Stromal cell of bone marrow (primary cell): ENCODE data around the gene FBXL17.

Experiments used
- DNase-seq: peaks from one replicate; pipeline ENCODE4 v3.0.0-alpha.2; 2012; ENCODE audit warnings: low read depth

Gene FBXL17

DNA sequence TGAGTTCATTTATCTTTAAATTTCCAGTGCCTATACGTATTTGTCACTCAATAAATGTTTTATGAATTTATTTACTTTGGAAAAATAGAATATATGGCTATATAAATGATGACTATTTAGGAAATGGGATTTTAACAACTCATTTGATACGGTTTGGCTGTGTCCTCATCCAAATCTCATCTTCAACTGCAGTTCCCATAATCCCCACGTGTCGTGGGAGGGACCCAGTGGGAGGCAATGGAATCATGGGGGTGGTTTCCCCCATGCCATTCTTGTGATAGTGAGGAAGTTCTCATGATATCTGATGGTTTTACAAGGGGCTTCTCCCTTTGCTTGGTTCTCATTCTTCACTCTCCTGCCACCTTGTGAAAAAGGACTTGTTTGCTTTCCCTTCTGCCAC, 523.6 kb downstream of the FBXL17 start:
- no peak for DNase-seq

GRCh38 chr5:107857785-107858184, 524.1 kb downstream of the FBXL17 start:
- DNase-seq: no peak

DNA sequence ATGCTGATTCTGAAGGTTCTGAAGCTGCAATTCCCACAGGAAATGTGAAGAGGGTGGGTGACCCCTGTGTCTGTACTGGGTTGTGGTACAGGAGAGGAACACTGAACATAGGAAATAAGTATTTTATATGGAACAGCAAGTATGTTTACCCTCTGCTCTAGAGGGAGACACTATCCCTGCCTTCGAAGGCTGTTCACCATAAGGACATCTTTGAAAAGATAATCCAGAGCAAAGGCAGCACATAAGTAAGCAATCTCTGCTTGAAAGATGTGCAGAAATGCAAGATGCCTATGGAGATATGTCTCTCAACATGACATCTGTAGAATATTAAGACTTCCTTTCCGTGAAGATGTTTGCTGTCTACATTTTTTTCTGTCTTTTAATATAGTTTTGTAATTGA, 526.7 kb downstream of the FBXL17 start:
- DNase-seq: no peak

DNA sequence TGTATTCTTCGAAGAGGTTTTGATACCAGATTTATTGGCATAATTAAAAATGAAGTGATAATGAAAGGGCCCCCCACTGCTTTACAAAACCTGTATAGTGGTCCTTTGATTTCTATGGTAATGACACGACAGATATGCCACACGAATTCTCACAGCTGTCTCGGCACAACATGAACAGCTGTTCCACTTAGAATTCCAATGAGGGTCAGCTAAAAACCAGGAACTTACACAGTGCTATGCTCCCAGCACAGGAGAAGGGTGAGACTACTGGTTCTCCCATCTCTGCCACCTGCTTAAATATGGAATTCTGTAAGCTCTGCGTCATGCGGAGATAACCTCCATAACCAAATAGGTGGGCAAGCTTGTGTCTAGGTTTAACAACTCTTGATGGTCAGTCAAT, 528.2 kb downstream of the FBXL17 start:
- no peak for DNase-seq

GRCh38 chr5:107853031-107853430, 528.9 kb downstream of the FBXL17 start:
- no peak for DNase-seq

DNA sequence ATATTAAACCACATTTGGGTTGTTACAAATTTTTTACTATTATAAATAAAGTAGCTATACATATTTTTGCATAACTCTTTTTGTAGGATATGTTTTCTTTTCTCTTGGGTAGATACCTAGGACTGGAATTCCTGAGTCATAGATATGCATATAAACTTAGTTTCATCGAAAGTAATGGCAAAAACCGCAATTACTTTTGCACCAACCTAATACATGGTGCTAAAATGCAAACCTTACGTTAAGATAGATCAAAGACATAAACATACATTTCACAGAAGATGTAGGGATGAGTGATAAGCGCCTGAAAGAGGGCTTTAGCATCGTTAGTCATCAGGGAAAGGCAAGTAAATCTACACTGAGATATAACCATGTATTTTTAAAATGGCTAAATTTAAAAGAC, 532.8 kb downstream of the FBXL17 start:
- no peak for DNase-seq

GRCh38 chr5:107840592-107840991, 541.3 kb downstream of the FBXL17 start:
- DNase-seq: no peak

GRCh38 chr5:107840161-107840560, 541.7 kb downstream of the FBXL17 start:
- DNase-seq: no peak

- DNase-seq: no peak
Observed at GRCh38 chr5:107835096-107835495, 546.8 kb downstream of the FBXL17 start.

GRCh38 chr5:107832746-107833145, 549.2 kb downstream of the FBXL17 start:
- no peak for DNase-seq

DNA sequence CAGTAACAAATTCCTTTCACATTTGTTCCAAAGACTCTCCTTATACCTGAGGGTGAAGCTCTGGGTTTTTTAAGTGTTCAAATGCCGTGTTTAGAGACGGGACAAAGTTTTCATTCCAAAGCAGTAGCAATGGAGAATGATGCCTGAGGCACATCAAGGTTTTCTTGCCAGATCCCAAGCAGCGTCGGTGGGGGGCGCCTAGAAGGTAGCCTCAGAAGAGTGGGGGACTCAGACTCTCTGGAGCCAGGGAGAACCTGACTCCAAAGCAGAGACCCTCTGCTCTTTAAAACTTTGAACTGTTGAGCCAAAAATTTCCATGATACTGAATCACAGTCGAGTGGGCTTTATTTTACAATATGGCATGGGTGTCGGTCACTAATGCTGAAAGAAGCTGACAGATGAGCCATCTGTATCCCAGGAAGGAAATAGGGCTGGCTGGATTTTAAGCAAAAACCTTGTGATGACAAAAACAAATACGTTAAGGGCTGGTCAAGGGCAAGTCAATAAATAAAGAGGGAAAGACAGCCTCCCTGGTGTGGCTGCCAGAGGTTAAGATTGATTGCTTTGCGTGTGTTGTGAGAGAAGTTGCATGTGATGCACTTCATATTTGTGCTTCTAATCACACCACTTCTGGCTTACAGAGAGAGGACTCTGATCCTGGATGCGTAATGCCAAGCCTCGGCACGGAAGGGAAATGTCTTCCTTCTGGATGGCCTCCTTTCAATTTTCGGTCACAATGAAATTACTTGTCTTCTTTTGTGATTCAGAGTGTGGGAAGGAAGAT, 550.1 kb downstream of the FBXL17 start:
- peak; percentile 63 for DNase-seq

DNA sequence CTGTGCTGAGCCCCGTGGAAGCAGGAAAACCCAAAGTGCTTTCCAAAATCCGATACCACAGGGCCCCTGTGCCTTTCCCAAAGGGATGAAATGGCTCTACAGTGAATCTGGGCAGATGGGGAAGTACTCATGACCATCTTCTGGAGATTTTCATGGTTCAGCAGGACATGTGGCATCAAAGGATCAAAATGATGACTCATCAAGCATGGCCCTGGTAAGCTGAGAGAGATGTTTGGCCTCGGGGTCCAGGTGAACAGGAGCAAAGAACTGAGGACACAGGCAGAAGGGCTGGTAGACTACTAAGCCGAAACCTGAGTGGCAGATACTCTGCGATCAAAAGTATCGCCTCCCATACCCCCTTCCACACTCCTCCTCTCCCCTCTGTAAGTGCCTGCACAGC, 551.1 kb downstream of the FBXL17 start:
- DNase-seq: no peak

DNA sequence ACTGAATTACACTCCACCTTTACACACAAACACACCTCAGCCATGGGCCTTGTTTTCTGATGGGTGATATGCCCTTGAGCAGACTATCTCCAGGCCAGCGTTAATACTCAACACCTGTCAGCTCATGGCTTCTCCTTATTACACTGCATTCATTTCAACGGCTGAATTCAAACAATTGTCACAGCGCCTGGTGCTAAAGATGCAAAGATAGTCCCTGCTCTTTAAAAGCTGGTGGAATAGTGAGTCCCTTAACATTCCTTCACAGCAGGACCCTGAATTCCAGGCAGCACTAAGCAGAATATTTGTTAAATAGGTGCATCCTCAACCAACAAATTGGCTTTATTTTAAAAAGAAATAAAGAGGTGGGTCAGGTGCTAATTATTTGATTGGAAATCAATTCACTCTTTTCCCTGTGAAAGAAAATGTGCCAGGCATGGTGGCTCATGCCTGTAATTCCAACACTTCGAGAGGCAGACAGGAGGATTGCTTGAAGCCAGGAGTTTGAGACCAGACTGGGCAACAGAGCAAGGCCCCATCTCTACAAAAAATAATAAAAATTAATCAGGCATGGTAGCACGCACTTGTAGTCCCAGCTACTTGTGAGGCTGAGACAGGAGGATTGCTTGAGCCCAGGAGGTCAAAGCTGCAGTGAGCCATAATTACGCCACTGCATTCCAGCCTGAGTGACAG, 555.4 kb downstream of the FBXL17 start:
- no peak for DNase-seq

GRCh38 chr5:107824821-107825220, 557.1 kb downstream of the FBXL17 start:
- no peak for DNase-seq

GRCh38 chr5:107821288-107821687, 560.6 kb downstream of the FBXL17 start:
- no peak for DNase-seq

GRCh38 chr5:107820429-107820828, 561.5 kb downstream of the FBXL17 start:
- DNase-seq: peak; percentile 50

GRCh38 chr5:107817951-107818350, 563.9 kb downstream of the FBXL17 start:
- DNase-seq: no peak

GRCh38 chr5:107817436-107817835, 564.5 kb downstream of the FBXL17 start:
- DNase-seq: no peak

GRCh38 chr5:107815109-107815508, 566.8 kb downstream of the FBXL17 start:
- no peak for DNase-seq

DNA sequence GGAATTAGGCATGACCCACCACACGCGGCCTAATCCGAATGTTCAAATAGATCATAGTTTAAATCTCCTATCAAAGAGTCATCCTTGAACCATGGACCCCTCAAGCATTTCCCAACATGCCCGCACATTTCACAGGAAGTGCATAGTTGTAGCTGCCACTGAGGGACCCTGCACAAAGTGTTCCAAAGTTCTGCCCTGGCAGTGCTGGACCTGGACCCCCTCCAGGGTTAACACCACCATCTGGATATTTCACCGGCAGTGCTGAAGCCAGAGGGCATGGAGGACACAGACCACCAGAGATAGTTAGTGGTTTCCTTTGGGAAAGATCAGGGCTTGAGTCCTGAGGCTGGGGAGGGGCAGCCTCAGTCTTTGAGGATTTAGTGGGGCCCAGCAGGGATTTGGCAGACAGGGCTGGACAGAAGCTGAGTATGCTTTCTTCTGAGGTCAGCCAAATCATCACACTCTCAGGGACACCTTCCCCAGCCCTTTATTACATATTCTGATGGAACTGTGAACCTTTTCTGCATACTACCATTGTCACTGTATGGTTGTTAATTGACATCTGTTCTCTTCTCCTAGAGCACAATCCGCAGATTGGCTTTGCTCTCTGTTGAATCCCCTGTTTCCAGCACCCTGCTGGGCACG, 567.6 kb downstream of the FBXL17 start:
- DNase-seq: no peak

DNA sequence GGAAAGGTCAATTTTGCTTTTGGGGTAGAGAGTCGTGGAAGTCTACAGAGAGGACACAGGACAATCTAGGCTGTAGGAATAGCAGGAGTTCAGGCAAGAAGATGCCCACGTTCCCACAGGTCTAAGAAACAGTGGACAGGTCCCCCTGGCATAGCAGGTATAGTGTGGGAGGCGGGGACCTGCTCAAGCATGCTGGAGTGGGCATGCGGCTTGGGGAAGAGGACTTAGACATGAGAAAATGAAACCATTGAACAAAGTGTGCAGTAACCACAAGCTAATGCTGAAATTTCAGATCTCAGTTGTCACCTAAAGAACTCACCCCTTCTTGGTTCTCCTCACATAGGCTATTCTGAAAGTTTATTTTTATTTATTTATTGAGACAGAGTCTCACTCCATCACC, 568.3 kb downstream of the FBXL17 start:
- no peak for DNase-seq

DNA sequence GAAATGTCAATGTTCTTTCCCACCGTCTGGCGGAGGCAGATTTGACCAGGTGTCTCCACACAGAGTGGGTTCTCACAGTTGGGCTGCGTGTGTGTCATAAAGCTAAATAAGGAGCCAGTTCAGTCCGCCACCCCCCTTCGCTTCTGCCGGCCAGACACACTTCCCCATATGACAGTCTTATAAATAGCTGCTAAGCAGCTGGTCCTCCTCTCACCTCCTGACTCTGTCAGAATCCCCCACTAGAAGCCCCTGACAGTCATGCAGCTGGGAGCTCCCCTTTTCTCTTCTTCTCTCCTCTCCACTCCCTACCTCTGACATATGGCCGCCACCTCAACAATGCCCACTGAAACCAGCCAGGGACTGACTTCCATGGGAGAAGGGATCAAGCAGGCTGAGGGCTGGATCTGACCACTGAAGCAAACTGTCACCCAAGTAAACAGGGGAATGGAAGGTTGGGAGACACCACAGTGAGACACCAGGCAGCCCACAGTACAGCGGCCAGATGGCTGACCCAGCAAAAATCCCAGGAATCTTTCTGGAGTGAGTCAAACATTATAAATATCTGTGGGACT, 569.2 kb downstream of the FBXL17 start:
- DNase-seq: no peak
